Spinal cord (tissue), 10 donors: ENCODE results near the gene GCNT4. TPM values are rescaled to one million over a fixed set of nuclear protein-coding genes. Genes with fewer than 3 reads are reported as not detected.

Experiments
- DNase-seq, 6 donors: peaks; one replicate each; pipeline versions ENCODE4 v3.0.0 to v3.0.0-alpha.2; 2013 to 2015; ENCODE audit warnings: low spot score in 6 of 6, low read depth in 4 of 6
- H3K27ac ChIP-seq: one replicate; pipeline ENCODE4 v1.5.1; 2013; ENCODE audit warnings: low read depth, low read length, control low read depth
- H3K27me3 ChIP-seq: one replicate; pipeline ENCODE4 v1.6.1; 2013; ENCODE audit warnings: low read length; ENCODE audit not compliant: control insufficient read depth, insufficient read depth
- H3K36me3 ChIP-seq: one replicate; pipeline ENCODE4 v1.6.1; 2013; ENCODE audit warnings: low read length; ENCODE audit not compliant: control insufficient read depth, insufficient read depth
- H3K4me1 ChIP-seq: one replicate; pipeline ENCODE4 v1.6.1; 2013; ENCODE audit warnings: low read length; ENCODE audit not compliant: control insufficient read depth, insufficient read depth
- H3K4me3 ChIP-seq: one replicate; pipeline ENCODE4 v1.5.1; 2013; ENCODE audit warnings: low read depth, low read length, control low read depth
- H3K9me3 ChIP-seq: one replicate; pipeline ENCODE4 v1.6.1; 2013; ENCODE audit warnings: low read length; ENCODE audit not compliant: control insufficient read depth, insufficient read depth
- WGBS: methylation state at CpG from one replicate; pipeline ENCODE4 v1.1.5; 2013; ENCODE audit warnings: missing lambda C conversion rate; ENCODE audit not compliant: insufficient coverage; 5-methylcytosine and 5-hydroxymethylcytosine counted together
- polyA plus RNA-seq, 2 donors: library from polyadenylated mRNA; unstranded; fragments of 120-200 nt; gene quantifications; one replicate each; pipeline ENCODE4 v1.2.1, GENCODE V29; 2013; ENCODE audit not compliant: insufficient read length in 2 of 2
- total RNA-seq, 2 donors: library from RNA; depleted of rRNA in 1 of 2; stranded (reverse); fragments of 120-200 nt in 1 of 2; fragments of >200 nt in 1 of 2; gene quantifications; one replicate each; pipeline versions ENCODE4 v1.2.3 to v1.2.4, GENCODE V29; 2013 to 2014
- donor health status: healthy.

Gene GCNT4
- total and polyA plus RNA-seq, 4 donors = 0.66 to 2.9 (median 1.1) TPM

DNA sequence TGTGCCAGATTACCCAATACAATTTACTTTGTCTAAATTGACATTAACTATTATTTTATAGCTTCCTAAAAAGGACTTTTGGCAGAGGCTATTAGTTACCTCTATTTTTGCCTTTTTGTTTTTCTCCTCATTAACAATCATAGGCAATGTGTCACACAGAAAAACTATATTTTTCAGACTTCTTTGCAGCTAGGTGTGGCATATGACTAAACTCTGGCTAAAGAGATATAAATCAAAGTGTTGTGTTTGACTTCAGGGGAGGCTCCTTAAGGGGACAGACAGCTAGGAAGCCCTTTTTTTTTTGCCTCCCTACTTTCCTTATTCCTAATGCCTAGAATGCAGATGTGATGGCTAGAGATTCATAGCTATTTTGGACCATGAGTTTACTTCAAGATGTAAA is 19.7 kb upstream of the GCNT4 start:
- H3K4me3 ChIP-seq = no peak overlapping the region
- DNase-seq = no peak
- no peaks in the 10 kb centered on the region for H3K4me1 ChIP-seq
- no peaks in the 10 kb centered on the region for H3K27me3 ChIP-seq
- H3K27ac ChIP-seq = no peak overlapping the region
- H3K36me3 ChIP-seq = no peaks in the 10 kb centered on the region
- H3K9me3 ChIP-seq = no peaks in the 10 kb centered on the region

DNA sequence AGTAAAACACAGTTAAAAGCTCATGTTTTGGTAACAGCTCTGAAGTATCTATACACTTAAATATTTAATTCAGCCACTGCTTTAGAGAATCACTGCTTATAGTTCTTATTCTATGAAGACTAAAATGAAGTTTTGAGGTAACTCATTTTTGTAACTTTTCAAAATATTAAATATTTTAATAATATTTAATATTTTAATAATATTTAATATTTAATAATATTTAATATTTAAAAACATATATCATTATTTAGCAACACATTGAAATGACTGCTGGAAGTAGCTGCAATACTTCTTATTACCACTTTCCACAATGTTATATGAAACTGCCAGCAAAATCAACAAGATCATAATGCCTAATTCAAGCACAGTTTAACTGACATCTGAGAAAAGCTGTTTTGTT is 18.7 kb upstream of the GCNT4 start:
- H3K27ac ChIP-seq = no peak overlapping the region
- H3K9me3 ChIP-seq = no peaks in the 10 kb centered on the region
- no peak for DNase-seq
- no peaks in the 10 kb centered on the region for H3K27me3 ChIP-seq
- H3K36me3 ChIP-seq = no peaks in the 10 kb centered on the region
- no peak overlapping the region for H3K4me3 ChIP-seq
- no peaks in the 10 kb centered on the region for H3K4me1 ChIP-seq

DNA sequence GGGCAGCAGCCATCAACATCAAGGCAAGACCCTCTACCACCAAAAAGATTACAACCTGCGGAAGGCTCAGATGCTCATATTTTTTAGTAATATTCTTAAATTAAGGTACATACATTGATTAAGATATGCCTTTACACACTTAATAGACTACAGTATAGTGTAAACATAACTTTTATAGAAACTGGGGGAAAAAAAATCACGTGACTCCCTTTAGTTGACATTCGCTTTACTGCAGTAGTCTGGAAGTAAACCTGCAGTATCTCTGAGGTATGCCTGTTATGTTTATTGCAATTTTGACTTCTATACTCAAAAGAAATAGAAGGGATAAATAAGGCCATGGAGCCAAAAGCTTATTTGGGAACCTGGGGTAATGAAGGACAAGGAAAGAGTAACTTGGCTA is 15.1 kb upstream of the GCNT4 start:
- Histone ChIP-seq H3K4me3 (no peak overlapping the region), H3K9me3 (no peaks in the 10 kb centered on the region), H3K36me3 (no peaks in the 10 kb centered on the region), H3K27me3 (no peaks in the 10 kb centered on the region), H3K27ac (no peak overlapping the region), H3K4me1 (no peaks in the 10 kb centered on the region)
- no CpG with 5 or more reads among the region's 3 CpGs for WGBS
- DNase-seq = no peak

DNA sequence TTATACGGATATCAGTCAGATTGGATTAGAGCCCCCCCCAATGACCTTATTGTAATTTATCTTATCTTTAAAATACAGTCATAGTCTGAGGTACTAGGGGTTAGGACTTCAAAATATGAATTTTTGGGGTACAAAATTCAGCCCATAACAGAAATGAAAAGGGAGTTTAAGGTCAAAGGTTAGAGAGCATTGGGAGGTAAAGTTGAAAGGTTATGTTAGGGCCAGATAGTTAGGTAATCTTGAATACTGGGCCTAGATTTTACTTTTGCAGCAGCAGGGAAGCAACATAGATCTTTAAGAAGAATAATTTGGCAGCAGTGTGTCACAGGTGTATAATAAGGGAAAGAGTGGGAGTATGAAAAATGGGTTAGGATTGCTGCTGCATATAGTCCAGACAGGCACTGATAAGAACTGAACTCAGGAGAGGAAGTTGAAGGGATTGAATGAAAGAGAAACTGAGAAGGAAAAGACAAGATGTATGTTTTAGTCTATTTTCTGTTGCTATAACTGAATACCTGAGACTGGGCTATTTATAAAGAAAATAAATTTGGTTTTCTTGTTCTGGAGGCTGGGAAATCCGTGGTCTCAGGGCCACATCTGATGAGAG is 10.7 kb upstream of the GCNT4 start:
- WGBS = 71% methylated on average over 1 of the region's 2 CpGs
- Histone ChIP-seq H3K36me3 (no peaks in the 10 kb centered on the region), H3K9me3 (no peaks in the 10 kb centered on the region), H3K4me1 (no peaks in the 10 kb centered on the region), H3K27me3 (no peaks in the 10 kb centered on the region), H3K27ac (no peak overlapping the region), H3K4me3 (no peak overlapping the region)
- DNase-seq = no peak

DNA sequence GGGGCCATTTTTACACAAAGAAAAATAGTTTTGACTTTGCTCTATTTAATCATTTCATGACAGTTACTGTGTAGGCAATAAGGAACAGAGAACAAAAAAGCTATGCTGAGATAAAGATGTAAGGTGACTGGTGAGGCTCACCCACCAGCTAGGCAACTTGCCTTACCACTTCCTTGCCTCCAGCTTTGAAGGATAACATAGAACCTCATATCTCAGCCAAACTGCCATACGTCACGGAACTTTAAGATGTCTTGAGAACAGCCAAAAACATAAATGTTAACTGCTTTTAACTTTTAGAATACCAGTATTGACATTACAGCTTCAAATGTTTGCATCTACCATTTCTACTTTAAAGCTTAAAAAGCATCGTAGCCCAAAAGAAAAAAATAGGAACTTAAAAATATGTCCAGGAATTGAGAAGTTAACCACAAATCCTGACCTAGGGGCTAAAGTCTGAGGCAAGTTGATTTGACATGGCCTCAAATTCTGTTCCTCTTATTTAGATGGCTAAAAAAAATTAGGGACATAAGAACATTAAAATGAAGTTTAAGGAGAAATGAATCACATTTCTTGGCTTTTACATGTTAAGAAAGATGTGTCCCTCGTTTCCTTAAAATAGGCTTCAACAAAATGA is 7.7 kb upstream of the GCNT4 start:
- no peak overlapping the region for H3K4me3 ChIP-seq
- no peaks in the 10 kb centered on the region for H3K4me1 ChIP-seq
- WGBS = 60% methylated on average over 1 of the region's 4 CpGs
- H3K27me3 ChIP-seq = peaks cover 2% of the 10 kb centered on the region
- no peak for DNase-seq
- no peak overlapping the region for H3K27ac ChIP-seq
- H3K9me3 ChIP-seq = no peaks in the 10 kb centered on the region
- no peaks in the 10 kb centered on the region for H3K36me3 ChIP-seq

DNA sequence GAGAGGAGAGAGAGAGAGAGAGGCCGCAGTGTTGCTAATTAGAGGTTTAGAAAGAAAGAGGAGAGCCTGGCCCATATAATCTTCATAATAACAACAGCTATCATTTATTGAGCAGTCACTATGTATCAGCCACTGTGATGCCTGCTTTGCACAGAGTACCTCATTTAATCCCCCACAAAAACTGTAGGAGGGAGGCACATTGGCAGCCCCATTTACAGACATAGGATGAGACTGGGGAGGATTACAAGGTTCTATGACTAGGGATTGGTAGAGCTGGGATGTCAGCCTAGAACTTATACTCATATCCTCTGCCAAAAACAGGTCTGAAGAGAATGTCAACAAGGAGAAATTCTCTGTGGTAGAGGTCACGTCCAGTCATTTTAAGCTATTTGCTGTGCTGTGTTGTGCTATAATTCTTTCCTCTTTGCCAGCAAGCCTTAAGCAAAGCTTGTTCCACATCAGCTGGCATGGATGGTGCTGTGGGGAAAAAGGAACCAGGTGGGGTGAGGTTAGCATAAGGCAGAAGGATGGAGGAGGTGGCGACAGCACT is 6.7 kb upstream of the GCNT4 start:
- H3K27me3 ChIP-seq = peaks cover 6% of the 10 kb centered on the region
- no peaks in the 10 kb centered on the region for H3K36me3 ChIP-seq
- H3K9me3 ChIP-seq = no peaks in the 10 kb centered on the region
- no peak for DNase-seq
- H3K4me3 ChIP-seq = no peak overlapping the region
- no peak overlapping the region for H3K27ac ChIP-seq
- H3K4me1 ChIP-seq = peaks cover 4% of the 10 kb centered on the region
- 90% methylated on average over 1 of the region's 3 CpGs for WGBS

DNA sequence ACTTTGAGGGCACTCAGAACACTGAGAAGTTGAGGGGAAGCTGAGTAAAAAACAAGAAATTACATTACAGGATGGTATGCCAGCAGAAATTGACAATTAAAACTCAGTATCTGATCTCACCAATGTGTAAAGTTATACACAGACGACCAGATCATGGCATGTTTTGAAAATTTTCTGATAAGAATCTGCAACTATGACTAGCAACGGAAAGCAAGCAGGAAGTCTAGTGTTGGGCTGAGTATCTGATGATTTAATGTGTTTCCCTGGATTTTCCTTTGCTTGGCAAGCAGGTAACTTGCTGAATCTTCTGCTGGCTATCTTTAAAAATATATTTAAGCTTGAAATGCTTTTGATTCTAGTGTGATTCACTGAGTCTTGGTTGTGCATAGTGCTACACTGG is 5.2 kb upstream of the GCNT4 start:
- peaks cover 6% of the 10 kb centered on the region for H3K27me3 ChIP-seq
- H3K27ac ChIP-seq = no peak overlapping the region
- peaks cover 10% of the 10 kb centered on the region for H3K4me1 ChIP-seq
- DNase-seq = no peak
- WGBS = 100% methylated on average over 1 of the region's 2 CpGs
- H3K36me3 ChIP-seq = no peaks in the 10 kb centered on the region
- H3K4me3 ChIP-seq = no peak overlapping the region
- no peaks in the 10 kb centered on the region for H3K9me3 ChIP-seq

DNA sequence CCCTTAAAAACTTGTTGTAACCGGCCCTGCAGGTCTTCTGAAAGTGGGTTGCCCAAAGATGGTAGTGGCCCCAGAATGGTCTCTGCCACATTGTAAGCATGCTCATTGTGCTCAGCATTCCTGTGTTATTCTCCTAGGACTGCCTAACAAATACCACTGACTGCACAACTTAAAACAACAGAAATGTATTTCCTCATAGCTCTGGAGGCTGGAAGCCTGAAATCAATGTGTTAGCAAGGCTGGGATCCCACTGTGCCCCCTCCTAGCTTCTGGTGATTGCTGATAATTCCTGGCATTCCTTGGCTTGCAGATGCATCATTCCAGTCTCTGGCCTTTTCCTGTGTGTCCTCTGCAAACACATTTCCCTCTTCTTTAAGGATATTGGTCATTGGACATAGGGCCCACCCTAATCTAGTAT is 3.4 kb upstream of the GCNT4 start:
- H3K4me3 ChIP-seq = no peak overlapping the region
- WGBS = 100% methylated on average over 1 of the region's 1 CpG
- DNase-seq = no peak

DNA sequence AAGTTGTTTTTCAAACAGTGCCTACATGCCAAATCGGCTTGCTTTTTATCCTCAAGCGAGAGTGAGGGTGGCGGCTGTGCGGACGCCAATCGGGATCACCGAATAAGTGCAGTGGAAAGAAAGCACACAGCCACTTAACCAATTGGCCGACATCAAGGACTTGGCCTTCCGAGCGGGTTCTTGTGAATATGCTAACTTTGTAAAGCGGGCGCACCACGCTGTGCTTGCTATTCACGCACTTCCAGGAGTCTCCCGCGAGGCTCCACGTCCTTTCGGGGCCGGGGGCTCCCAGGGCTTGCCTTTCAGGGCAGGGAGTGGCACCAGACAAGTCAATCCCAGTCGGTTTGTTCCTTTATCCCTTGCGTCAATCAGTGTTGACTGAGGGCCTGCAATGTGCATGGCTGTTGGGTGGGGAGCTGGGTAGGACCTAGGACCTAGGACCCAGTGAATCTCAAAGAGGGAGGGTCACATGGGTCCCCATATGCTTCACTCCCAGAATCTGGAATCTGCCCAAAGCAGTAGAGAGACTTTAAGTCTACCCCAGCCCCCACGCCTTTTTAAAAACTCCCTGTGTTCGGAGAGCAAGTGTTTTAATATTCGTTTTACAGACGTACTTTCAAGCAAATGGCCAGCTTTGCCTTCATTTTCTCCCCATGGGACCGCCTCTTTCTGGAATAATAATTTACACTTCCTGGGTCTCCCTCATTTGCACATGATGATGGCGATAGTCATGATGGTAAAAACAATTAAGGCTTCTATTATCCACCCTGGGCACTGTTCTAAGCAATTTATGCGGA is 2.0 kb upstream of the GCNT4 start:
- DNase-seq = peak in 2 of 6 donors; percentile 61 to 74
- H3K27ac ChIP-seq = peak overlapping the region; percentile 88
- 7% methylated on average over 23 of the region's 28 CpGs for WGBS

More for the DNA sequence above, 3.4 kb upstream of the GCNT4 start:
- Histone ChIP-seq H3K27ac (no peak overlapping the region), H3K4me1 (peaks cover 23% of the 10 kb centered on the region), H3K27me3 (peaks cover 18% of the 10 kb centered on the region), H3K36me3 (no peaks in the 10 kb centered on the region), H3K9me3 (no peaks in the 10 kb centered on the region)

More for the DNA sequence above, 2.0 kb upstream of the GCNT4 start:
- H3K4me3 ChIP-seq = peak overlapping the region; percentile 57
- H3K4me1 ChIP-seq = peaks cover 23% of the 10 kb centered on the region
- H3K36me3 ChIP-seq = no peaks in the 10 kb centered on the region
- H3K27me3 ChIP-seq = peaks cover 21% of the 10 kb centered on the region
- H3K9me3 ChIP-seq = no peaks in the 10 kb centered on the region
